Amniotic epithelial cell (primary cell): Measurements from ENCODE around the gene KCTD14.
"Not testable (repeated sequence)": the region's sequence is repeated elsewhere in the genome, so short reads cannot be mapped to it uniquely, and the experiment has no call there.

Source experiments
- DNase-seq: peaks from one replicate; pipeline ENCODE4 v3.0.0-alpha.2; 2010; ENCODE audit warnings: low read depth

KCTD14 gene

DNA sequence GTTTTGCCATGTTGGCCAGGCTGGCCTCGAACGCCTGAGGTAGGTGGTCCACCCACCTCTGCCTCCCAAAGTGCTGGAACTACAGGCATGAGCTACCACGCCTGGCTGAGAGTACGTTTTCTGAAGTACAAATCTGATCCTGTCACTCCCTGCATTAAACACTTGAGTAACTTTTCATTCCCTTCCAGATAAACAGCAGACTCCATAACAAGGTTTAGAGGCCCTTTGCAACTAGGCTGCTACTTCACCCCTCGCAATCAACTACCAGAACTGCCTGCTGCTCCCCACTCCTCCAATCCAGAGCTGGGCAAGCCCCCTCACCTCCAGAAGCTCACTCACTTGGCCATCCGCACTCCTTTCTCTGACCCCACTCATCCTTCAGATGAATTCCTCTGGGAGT, 1.5 kb downstream of the KCTD14 start:
- no peak for DNase-seq

DNA sequence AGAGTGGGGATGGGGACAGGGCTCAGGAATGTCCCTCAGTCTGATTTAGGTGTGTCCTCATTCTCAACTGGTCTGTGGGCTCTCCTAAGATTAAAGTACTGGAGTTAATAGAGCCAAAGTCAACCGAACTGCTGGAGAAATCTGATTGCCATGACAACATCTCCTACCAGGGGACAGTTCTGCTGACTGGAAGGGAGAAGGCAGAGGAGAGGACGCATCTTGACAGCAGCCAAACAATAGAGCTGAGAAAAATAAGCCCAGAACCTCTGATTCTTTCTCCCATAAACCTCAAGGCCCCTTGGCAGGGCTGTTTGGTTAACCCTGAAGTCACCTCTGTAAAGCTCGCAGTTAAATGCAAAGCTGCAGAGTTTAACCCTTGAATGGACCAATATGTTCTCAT, 2.8 kb downstream of the KCTD14 start:
- no peak for DNase-seq

DNA sequence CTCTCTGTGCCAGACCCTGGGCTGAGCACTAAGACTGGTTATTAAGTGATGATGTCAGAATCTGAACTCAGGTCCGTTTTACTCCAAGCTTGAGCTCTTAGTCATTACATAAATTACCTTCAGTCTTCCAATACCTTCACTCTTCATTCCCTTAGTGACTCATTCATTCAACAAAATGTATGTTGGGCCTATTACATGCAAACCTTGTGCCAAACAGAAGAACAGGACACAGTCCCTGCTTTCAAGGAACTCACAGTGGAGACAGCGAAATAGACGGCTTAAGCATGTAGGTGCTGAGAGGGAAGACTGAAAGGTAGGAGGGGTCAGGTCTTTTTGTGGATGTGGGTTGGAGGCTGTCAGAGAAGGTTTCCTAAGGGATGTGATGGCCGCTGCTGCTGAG, 3.3 kb downstream of the KCTD14 start:
- DNase-seq = no peak

DNA sequence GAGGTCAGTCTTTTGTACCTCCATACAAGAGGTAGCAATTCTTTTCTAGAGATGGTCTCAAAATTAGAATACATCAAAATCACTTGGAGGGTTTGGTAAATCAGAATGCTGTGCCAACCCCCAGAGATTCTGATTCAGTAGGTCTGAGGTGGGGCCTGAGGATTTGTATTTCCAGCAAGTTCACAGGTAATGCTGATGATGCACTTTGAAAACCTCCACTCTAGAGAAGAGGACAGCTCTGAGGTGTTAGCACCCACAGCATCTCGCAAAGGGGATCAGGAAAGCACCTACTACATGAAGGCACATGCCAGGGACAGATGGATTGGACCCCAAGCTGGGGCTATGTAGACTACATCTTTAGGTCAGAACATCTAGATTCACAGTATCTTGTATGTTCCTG, 7.2 kb downstream of the KCTD14 start:
- DNase-seq = no peak

DNA sequence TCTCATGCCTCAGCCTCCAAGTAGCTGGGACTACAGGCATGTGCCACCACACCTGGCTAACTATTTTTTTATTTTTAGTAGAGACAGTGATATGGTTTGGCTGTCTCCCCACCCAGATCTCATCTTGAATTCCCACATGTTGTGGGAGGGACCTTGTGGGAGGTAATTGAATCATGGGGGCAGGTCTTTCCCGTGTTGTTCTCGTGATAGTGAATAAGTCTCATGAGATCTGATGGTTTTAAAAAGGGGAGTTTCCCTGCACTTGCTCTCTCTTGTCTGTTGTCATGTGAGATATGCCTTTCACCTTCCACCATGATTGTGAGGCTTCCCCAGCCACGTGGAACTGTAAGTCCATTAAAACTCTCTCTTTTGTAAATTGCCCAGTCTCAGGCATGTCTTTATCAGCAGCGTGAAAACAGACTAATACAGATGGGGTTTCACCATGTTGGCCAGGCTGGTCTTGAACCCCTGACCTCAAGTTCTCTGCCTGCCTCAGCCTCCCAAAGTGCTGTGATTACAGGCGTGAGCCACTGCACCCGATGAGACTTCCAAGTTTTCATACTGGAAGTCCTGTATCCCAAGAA, 8.0 kb downstream of the KCTD14 start:
- not testable (repeated sequence) for DNase-seq

DNA sequence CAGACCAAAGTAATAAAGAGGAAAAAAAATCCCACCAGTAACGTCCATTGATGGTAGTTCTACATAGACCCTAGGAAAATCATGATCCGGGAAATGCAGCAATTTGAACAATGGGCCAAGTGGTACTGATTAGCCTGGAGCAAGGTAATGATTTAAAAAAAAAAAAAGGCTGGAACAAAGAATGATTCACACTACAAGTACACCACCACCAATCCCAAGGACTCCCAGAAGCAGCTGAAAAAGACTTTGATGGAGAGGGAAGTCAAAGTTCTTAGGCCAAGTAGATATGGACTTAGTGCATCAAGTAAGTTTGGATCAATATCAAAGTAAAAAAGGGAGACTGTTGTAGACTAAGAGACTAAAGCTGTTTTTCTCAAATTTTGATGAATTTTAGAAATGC, 11.8 kb downstream of the KCTD14 start:
- no peak for DNase-seq

DNA sequence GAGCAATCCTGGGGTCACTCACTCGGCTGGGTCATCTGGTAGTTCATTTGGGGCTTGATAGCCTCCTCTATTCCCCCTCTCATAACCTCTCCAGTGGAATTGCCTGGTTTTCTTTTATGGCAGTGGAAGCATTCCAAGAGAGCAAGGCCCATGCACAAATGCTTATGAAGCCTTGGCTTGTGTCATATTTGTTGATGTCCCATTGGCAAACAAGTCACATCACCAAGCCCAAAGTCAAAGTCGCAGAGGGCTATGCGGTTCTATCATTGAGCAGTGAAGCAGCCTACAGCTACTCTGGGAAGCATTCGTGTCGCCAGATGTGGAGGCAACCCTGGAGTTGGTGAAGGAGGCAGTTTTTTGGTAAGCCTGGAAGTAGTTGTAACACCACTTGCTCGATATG, 12.3 kb downstream of the KCTD14 start:
- no peak for DNase-seq

DNA sequence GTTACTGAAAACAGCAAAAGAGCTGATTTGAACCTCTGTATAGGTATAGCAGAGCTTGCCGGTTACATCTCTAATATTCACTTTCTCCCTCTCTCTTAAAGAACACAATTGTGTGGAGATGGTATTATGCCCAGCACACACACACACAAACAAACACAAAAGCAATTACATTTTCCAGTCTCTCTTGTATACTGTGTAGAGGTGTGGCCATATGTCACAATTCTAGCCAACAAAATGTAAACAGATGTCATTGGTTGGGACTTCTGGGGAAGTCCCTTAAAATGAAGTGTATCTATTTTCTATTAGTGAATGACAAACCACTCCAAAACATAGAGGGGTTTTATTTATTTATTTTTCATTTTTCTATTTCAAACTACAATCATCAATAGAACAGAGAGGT, 12.8 kb downstream of the KCTD14 start:
- DNase-seq = no peak

DNA sequence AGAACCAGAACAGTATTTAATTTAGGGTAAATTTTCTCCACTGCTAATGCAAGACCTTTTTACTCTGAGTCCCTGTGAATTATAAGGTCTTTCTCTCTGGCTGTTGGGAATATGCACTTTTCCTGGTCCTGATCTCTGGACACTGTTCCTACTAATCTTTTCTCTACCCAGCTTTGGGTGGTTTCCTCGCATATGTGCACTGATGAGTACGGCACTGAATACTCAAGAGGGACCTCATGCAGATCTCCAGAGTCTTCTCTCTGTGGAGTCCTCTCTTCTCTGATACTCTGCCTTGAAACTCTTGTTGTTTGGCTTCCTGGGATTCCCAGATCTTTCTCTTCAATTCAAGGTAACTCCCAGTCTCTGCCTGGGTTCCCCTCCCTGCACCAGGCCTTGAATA, 14.0 kb downstream of the KCTD14 start:
- DNase-seq = no peak

DNA sequence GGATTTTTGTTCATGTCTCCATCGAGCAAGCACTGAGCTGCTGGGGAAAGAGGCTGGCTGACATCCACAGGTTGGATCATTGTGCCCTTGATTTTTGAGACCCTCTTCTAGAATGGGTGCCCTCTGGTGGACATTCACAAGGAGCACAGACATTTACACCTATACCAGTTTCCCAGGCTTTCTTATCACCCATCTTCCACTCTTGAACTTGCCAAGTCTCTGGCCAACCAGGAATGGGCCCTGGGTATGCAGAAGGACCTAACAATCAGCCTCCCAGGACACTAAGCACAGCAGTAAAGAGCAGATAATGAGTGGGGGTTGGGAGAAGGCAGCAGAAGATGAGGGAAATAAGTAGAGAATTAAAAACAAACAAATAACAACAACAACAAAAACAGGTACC, 22.9 kb downstream of the KCTD14 start:
- DNase-seq = peak; percentile 81

DNA sequence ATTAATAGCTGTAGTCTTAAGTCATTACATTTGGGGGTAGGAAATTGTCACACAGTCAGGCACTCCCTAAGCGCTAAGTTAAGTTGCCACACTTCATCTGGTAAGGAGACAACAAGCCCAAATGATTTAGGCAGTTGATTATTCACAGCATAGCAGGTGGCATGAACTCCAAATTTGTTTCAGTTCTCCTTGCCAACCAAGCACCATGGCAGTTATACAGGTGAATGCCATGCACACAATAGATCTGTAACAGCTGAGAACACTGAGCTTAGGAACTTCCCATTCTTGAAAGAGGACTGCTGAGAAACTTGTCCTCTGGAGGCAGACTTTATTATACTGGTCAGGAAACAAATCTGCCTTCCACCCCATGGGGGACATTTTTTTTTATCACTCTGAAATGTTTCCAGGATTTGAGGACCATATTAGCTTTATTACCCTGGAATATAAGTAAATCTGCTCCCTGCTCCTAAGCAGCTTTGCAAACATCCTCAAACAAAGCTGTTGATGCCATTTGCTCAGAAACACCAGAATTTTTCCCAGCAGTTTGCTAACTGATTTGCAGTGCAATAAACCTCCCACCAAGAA, 23.5 kb downstream of the KCTD14 start:
- no peak for DNase-seq

DNA sequence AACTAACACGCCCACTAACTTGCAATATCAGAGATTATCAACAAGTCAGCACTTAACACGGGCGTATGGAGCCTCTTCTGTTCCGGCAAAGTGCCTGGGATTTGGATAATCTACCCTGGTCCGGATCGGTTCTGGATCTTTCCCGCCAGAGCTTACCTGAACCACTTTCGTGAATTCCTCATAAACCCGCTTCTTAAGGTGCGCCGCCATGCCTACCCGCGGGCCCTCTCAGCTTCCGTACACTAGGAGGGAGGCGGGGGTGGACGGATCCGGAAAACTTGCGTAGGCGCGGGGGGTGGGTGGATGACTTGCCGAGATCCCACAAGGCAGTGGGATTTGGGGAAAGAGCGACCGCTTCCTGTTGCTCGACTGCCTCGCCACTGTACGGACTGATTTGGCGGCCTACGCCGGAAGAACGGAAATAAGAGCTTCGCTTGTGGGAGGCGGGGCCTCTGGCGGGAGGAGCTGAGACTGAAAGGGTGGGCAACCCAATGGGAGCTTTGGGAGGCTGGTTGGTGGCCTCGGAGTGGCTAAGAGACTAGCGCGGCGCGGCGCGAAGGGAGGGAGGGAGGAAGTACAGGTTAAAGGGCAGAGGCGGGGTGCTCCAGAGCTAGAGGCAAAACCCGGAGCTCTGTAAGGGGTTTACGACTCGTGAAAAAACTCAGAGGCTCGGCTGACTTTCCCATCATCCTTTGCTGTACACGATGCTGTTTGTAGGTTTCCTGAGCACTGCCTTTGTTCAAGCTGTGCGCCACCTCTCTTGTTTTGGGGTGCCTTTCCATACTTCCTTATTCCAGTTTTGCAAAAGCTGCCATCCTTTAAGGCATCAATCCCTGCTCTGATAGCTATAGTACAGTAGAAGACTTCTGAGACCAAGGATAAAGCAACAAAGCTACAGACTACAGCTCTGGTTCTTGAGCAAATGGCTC, 28.4 kb downstream of the KCTD14 start, which contains the start of gene INTS4:
TSS of gene INTS4 (minus strand) at position 235 of the 929 bp plus-strand sequence. CDS start at position 210, 25 bp downstream.
- peak; percentile 100 for DNase-seq

DNA sequence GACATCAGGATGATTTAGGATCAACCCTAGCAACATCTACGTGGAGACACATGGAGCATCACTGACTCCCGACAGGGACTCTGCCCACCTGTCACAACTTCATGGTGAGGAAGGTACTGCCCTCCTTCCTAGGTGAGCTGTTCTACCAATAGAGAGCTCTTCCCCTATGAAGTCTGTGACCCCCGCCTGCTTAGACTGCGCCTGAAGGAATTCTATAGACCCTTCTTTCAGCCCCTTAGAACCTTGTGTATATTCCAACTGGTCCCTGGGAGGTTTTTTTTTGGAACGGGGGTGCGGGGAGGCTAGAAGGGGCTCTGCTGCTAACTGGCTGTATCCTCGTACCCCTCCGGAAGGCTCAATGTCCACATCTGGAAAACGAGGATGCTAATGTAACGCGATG, 29.2 kb downstream of the KCTD14 start:
- DNase-seq = no peak

DNA sequence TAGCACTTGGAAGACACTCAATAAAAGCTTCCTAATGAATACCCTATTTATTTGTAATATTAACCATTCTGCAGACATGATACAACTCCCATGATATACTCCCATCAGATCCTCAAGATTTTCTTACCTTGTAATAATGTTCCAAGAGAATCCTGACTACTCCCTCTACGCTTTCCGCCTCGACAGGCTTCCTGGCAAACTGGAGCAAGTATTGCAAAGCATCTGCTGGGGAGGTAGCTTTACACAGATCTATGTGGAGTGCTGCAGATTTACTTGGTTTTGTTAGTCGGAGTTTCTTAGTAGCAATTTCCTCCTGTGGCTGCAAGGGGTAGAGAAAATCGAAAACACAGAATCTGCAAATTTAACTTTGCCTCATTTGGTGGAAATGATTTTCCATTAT, 32.1 kb downstream of the KCTD14 start:
- DNase-seq = no peak

DNA sequence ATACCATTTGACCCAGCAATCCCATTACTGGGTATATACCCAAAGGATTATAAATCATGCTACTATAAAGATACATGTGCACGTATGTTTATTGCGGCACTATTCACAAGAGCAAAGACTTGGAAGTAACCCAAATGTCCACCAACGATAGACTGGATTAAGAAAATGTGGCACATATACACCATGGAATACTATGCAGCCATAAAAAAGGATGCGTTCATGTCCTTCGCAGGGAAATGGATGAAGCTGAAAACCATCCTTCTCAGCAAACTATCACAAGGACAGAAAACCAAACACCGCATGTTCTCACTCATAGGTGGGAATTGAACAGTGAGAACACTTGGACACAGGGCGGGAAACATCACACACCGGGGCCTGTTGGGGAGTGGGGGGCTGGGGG, 36.6 kb downstream of the KCTD14 start:
- not testable (repeated sequence) for DNase-seq

DNA sequence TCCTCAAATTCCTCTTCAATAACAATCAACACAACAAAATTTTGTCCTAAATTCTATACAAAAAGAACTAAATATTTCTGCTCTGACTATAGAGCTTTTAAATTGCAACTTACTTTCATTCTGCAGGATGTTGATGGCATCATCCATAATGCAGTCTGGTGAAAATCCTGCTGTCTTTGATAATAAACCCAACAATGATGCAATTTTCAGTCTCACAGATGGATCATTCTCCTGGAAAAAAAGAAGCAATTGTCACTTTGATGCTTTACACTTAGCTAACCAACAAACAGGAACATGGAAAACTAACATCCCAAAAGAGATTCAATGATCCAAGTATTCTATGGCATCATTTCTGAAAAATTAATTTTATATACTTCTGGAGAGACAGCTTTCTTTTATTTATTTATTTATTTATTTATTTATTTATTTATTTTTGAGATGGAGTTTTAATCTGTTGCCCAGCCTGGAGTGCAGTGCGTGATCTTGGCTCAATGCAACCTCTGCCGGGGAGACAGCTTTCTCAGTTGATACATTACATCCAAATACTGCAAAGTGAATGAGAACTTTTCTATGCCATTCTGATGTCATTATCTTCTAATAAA, 41.6 kb downstream of the KCTD14 start:
- DNase-seq = peak; percentile 53

DNA sequence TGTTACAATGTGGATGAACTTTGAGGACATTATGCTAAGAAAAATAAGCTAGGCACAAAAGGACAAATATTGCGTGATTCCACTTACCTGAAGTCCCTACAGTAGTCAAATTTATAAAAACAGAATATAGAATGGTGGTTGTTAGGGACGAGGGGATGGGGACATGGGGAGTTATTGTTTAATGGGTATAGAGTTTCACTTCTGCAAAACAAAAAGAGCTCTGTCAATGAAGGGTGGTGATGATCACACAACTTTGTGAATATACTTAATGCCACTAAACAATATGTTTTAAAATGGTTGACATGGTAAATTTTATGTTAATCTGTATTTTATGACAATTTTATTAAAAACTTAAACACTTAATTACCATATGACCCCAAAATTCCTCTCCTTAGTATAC, 54.7 kb downstream of the KCTD14 start:
- DNase-seq = no peak

DNA sequence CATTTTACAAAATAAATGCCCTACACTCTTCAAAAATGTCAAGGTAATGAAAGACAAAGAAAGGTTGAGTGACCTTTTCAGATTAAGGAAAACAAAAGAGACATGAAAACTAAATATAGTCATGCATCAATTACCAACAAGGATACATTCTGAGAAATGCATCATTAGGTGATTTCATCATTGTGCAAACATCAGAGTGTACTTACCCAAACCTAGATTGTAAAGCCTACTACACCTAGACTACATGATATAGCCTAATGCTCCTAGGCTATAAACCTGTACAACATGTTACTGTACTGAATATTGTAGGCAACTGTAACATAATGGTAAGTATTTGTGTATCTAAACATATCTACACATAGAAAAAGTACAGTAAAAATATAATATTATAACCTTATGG, 55.3 kb downstream of the KCTD14 start:
- DNase-seq = no peak

DNA sequence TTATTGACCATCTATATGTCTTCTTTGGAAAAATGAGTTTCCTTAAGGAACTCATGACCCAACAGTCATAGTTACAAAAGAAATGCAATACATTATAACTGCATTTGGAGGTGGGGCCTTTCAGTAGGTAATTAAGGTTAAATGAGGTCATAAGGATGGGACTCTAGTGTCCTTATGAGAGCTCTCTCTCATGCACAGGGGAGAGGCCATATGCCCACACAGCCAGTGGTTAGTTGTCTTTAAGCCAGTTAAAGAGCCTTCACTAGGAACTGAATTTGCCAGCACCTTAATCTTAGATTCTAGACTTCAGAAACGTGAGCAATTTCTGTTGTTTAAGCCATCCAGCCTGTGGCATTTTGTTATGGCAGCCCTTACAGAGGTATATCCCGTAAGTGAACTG, 56.0 kb downstream of the KCTD14 start:
- no peak for DNase-seq

DNA sequence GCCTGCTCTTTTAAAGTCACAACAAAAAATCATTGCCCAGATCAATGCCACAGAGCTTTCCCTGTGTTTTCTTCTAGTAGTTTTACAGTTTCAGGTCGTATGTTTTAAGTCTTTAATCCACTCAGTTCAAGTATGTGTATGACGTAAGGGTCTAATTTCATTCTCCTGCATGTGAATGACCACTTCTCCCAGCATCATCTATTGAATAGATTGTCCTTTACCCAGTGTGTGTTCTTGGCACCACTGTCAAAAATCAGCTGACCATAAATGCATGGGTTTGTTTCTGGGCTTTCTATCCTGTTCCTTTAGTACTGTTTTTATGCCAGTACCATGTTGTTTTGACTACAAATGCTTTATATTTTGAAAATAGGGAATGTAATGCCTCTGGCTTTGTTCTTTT, 56.7 kb downstream of the KCTD14 start:
- no peak for DNase-seq
